ENCODE results near the gene IL17C. TPM values are rescaled to one million over a fixed set of nuclear protein-coding genes. Genes with fewer than 3 reads are reported as not detected.

Gene IL17C
- total and polyA plus RNA-seq, 2 of the 8 experiments (the other 6 are each of a cell fraction or from before 2014, with no cell fraction given) = 1.1 to 1.9 TPM

DNA sequence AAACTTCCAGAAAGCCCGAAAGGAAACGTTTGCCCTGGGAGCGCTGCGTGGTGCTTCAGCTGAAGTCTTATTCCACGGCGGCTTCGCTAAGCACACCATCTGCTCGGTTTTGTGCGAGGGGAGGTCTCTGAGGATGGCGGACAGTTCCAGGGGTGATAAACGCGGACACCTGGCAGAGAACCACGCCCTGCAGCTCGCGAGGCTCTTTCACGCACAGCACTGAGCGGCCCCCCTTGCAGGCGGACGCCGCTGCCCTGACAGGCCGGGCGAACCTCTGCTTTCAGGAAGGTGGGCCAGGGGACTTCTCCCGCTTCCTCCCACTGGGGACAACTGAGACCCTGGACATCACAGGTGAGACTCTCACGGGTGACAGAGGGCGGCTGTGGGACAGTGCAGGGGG is 20.8 kb downstream of the IL17C start (continued):
- TF ChIP-seq CHD1 (IDR thresholded peaks at IDR 0.05; ENCODE audit: low read depth, low read length) = no peak
- no peak for TF ChIP-seq RFX5 (IDR thresholded peaks at IDR 0.05; ENCODE audit: borderline replicate concordance, low read depth, low read length)
- TF ChIP-seq BRCA1 (IDR thresholded peaks at IDR 0.05; ENCODE audit: low read depth, low read length) = no peak
- TF ChIP-seq POU5F1 (IDR thresholded peaks at IDR 0.05; ENCODE audit: low read depth, low read length) = no peak

All from H1 (cell line).